HL-60 (cell line): ENCODE measurements around the gene ATP12A.

ENCODE experiments used
- DNase-seq, 2 experiments: peaks; one replicate each; pipeline ENCODE4 v3.0.0-alpha.2; 2010 to 2020; ENCODE audit warnings: low read depth in 1 of 2, low spot score in 1 of 2
- H3K27ac ChIP-seq: fragments of 250-450 bp; sonication (Bioruptor Pico); replicated peaks from 2 replicates; pipeline ENCODE4 v1.5.1; 2020; ENCODE audit warnings: mild to moderate bottlenecking, moderate library complexity
- H3K27me3 ChIP-seq: fragments of 250-450 bp; sonication (Bioruptor Pico); 2 replicates; pipeline ENCODE4 v1.5.1; 2021; ENCODE audit warnings: mild to moderate bottlenecking, moderate library complexity; ENCODE audit not compliant: insufficient read depth, poor library complexity, severe bottlenecking
- H3K4me3 ChIP-seq: replicated peaks from 2 replicates; pipeline ENCODE4 v1.5.1; 2011; ENCODE audit warnings: mild to moderate bottlenecking, control low read depth, low read length; ENCODE audit not compliant: insufficient read depth
- GABPA ChIP-seq: IDR thresholded peaks from 2 replicates; pipeline ENCODE4 v1.6.1; 2012; ENCODE audit warnings: low read depth
- POLR2AphosphoS5 ChIP-seq: IDR thresholded peaks from 2 replicates; pipeline ENCODE4 v1.6.1; 2012; ENCODE audit warnings: low read depth
- SPI1 ChIP-seq: IDR thresholded peaks from 2 replicates; pipeline ENCODE4 v1.6.1; 2012; ENCODE audit warnings: low read depth, mild to moderate bottlenecking, borderline replicate concordance
- TF ChIP-seq, protein P1 (sequence below): IDR thresholded peaks from 2 replicates; pipeline ENCODE4 v1.6.1; 2012; ENCODE audit warnings: low read depth; ENCODE audit not compliant: insufficient replicate concordance
- TF ChIP-seq, protein P2 (sequence below): IDR thresholded peaks from one replicate; pipeline ENCODE4 v1.5.1; 2011; ENCODE audit warnings: low read length, control low read depth, inconsistent platforms; ENCODE audit not compliant: insufficient read depth

ATP12A gene

DNA sequence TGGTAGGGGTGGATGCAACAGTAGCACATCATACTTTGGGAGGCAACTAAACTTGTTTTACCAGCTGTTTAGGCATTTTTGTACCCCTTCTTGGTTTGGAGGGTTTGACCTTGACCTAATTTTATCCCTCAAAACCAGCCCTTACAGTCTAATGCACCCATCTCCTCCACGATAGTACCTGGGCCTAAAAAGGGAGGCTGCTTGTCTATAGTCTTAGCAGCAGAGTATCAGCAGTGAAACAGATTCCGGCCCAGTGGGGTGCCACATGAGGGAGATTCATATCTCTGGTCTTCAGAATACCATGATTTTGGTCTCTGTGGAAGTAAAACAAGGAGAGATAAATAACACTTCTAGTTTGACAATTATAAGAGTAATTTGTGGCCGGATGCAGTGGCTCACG, 39.5 kb upstream of the ATP12A start:
- Histone ChIP-seq H3K27me3 (no peaks in the 10 kb centered on the region), H3K4me3 (no peak overlapping the region), H3K27ac (no peak overlapping the region)
- TF ChIP-seq POLR2AphosphoS5 (no peak), SPI1 (no peak), GABPA (no peak)
- TF ChIP-seq, protein P1, sequence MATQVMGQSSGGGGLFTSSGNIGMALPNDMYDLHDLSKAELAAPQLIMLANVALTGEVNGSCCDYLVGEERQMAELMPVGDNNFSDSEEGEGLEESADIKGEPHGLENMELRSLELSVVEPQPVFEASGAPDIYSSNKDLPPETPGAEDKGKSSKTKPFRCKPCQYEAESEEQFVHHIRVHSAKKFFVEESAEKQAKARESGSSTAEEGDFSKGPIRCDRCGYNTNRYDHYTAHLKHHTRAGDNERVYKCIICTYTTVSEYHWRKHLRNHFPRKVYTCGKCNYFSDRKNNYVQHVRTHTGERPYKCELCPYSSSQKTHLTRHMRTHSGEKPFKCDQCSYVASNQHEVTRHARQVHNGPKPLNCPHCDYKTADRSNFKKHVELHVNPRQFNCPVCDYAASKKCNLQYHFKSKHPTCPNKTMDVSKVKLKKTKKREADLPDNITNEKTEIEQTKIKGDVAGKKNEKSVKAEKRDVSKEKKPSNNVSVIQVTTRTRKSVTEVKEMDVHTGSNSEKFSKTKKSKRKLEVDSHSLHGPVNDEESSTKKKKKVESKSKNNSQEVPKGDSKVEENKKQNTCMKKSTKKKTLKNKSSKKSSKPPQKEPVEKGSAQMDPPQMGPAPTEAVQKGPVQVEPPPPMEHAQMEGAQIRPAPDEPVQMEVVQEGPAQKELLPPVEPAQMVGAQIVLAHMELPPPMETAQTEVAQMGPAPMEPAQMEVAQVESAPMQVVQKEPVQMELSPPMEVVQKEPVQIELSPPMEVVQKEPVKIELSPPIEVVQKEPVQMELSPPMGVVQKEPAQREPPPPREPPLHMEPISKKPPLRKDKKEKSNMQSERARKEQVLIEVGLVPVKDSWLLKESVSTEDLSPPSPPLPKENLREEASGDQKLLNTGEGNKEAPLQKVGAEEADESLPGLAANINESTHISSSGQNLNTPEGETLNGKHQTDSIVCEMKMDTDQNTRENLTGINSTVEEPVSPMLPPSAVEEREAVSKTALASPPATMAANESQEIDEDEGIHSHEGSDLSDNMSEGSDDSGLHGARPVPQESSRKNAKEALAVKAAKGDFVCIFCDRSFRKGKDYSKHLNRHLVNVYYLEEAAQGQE, result no peak
- TF ChIP-seq, protein P2, sequence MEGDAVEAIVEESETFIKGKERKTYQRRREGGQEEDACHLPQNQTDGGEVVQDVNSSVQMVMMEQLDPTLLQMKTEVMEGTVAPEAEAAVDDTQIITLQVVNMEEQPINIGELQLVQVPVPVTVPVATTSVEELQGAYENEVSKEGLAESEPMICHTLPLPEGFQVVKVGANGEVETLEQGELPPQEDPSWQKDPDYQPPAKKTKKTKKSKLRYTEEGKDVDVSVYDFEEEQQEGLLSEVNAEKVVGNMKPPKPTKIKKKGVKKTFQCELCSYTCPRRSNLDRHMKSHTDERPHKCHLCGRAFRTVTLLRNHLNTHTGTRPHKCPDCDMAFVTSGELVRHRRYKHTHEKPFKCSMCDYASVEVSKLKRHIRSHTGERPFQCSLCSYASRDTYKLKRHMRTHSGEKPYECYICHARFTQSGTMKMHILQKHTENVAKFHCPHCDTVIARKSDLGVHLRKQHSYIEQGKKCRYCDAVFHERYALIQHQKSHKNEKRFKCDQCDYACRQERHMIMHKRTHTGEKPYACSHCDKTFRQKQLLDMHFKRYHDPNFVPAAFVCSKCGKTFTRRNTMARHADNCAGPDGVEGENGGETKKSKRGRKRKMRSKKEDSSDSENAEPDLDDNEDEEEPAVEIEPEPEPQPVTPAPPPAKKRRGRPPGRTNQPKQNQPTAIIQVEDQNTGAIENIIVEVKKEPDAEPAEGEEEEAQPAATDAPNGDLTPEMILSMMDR, result no peak
- no peak for DNase-seq

DNA sequence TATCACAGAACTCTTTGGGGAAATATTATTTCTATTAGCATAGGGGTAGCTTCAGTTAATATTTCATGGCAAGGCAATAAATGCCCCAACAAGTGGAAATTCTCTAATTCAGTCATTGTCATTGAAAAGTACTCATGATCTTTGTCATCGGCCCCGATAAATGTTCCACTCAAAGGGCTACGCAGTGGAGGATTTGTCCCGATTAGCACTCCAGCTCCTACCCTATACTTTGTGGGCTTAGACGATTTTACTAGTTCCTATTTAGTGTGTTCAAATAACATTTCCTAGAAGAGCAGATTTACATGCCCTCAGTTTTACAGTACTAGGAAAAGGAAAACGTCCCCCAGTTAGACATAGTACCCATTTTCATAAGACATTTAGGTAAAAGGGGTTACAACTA, 38.0 kb upstream of the ATP12A start:
- TF ChIP-seq POLR2AphosphoS5 (no peak), SPI1 (no peak), GABPA (no peak)
- TF ChIP-seq, protein P1, result no peak
- TF ChIP-seq, protein P2, result no peak
- no peak overlapping the region for H3K27ac ChIP-seq
- no peak overlapping the region for H3K4me3 ChIP-seq
- no peaks in the 10 kb centered on the region for H3K27me3 ChIP-seq
- no peak for DNase-seq

DNA sequence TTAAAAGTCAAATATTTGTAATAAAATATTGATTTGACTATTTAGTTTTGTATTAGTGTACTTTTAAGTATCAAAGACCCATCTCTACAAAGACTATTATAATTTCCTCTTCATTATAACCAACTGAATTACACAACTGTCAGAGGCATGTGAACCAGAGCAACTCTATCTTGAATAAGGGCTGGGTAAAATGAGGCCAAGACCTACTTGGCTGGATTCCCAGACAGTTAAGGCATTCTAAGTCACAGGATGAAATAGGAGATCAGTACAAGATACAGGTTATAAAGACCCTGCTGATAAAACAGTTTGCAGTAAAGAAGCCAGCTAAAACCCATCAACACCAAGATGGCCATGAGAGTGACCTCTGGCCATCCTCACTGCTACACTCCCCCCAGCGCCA, 36.2 kb upstream of the ATP12A start:
- DNase-seq, result no peak
- Histone ChIP-seq H3K27me3 (no peaks in the 10 kb centered on the region), H3K27ac (no peak overlapping the region), H3K4me3 (no peak overlapping the region)
- TF ChIP-seq SPI1 (no peak), POLR2AphosphoS5 (no peak), GABPA (no peak)
- TF ChIP-seq, protein P1, result no peak
- TF ChIP-seq, protein P2, result no peak
